ENCODE results near the gene IL17RA.

DNA sequence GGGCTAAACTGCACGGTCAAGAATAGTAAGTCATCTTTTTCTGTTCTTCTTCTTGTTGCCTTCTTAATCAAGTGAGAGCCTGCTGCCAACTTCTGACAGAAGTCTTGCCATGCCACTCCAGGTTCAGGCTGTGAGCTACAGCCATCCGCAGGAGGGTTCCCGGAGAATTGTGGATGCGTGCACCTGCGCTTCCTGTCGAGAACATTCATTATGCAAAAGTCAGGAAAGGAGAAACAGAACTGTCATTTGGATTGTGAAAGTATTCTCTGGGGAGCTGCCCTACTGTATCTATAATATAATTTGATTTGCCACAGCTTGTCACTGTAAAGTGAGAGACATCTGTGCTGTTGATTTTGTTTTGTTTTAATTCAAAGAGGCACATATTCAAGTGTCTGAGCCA, 12.3 kb downstream of the IL17RA start:
- TF ChIP-seq CTCF (IDR thresholded peaks at IDR 0.05; ENCODE audit: low read length) (no peak), EZH2 (optimal IDR thresholded peaks at IDR 0.05; ENCODE audit: low read depth, low read length) (no peak), EZH2phosphoT487 (IDR thresholded peaks at IDR 0.05; ENCODE audit: low read length) (no peak)
